GM12875 (cell line): ENCODE measurements around the gene PTGFRN.

Experiments
- H3K4me3 ChIP-seq: one replicate; pipeline ENCODE4 v1.5.1; 2011; ENCODE audit warnings: low read depth, low read length, control low read depth
- TF ChIP-seq, protein P1 (sequence below): IDR thresholded peaks from 2 replicates; pipeline ENCODE4 v1.5.1; 2011; ENCODE audit warnings: low read depth, mild to moderate bottlenecking, control low read depth, inconsistent platforms, low read length, moderate library complexity, borderline replicate concordance; ENCODE audit not compliant: insufficient read depth

PTGFRN gene

DNA sequence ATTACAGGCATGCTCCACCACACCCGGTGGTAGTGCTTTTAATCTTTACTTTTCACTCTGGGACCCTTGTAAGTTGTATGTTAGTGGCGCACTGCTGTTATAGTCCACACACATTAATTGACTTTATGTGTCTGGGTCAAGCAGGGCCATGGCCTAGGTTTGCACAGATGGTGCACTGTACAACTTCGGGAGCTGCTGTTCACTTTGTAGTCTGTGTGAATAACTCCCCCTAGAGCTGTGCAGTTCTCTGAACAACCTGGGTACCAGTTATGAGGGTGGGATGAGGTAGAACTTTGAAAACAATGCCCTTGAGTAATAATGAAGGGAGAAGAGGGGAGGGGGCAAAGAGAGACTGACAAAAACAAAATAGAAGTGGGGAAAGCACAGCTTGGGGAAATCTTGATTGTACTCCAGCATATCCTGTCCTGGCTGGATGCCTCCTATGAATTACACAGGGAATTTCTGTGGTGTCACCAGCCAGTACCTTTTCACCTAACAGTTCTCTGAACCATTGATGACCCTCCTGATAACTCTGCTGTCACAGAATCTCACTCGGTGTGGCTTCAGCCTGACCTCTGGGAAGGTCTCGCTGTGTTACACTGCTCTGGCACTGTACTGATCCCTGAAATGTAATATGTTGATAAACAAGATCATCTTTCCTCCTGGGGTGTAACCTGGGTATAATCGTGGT lies 2.2 kb downstream of the PTGFRN start:
- TF ChIP-seq, protein P1, sequence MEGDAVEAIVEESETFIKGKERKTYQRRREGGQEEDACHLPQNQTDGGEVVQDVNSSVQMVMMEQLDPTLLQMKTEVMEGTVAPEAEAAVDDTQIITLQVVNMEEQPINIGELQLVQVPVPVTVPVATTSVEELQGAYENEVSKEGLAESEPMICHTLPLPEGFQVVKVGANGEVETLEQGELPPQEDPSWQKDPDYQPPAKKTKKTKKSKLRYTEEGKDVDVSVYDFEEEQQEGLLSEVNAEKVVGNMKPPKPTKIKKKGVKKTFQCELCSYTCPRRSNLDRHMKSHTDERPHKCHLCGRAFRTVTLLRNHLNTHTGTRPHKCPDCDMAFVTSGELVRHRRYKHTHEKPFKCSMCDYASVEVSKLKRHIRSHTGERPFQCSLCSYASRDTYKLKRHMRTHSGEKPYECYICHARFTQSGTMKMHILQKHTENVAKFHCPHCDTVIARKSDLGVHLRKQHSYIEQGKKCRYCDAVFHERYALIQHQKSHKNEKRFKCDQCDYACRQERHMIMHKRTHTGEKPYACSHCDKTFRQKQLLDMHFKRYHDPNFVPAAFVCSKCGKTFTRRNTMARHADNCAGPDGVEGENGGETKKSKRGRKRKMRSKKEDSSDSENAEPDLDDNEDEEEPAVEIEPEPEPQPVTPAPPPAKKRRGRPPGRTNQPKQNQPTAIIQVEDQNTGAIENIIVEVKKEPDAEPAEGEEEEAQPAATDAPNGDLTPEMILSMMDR, result no peak

DNA sequence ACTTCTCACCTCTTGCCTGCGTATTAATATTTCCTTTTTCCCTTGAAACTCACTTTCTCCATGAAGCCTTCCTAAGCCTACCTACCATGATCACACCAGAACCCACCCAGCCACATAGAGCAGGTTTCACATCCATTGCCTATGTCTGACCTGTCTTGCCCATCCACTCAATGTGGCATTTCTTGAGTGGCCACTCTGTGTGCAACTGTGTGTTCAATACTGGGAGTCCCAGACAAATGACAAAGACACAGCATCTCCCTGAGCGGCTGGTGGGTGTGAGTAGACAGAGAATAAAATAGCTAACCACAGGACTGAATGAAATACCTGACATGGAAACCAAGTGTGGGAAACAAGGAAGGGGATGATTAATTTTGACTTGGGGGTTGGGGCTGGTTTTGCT lies 3.1 kb downstream of the PTGFRN start:
- TF ChIP-seq, protein P1, result no peak
- no peak overlapping the region for H3K4me3 ChIP-seq

More for the DNA sequence above, 2.2 kb downstream of the PTGFRN start:
- no peak overlapping the region for H3K4me3 ChIP-seq

DNA sequence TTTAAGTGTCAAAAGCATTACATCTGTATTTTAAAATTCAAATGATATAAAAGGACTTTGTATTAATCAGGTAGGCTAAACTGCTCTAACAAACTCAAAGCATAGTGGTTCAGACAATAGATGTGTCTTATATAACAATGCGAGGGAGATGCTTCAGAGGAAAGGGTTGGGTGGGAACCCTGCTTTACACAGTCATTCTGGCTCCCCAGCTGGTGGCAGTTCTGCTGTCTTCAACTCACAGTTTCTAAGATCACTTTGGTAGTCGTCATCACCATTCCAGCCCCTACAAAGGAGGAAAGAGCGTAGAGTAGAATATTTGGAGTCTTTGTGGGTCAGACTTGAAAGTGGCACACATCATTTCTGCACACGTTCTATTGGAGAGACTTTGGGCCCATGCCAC lies 4.2 kb downstream of the PTGFRN start:
- TF ChIP-seq, protein P1, result no peak
- no peak overlapping the region for H3K4me3 ChIP-seq

DNA sequence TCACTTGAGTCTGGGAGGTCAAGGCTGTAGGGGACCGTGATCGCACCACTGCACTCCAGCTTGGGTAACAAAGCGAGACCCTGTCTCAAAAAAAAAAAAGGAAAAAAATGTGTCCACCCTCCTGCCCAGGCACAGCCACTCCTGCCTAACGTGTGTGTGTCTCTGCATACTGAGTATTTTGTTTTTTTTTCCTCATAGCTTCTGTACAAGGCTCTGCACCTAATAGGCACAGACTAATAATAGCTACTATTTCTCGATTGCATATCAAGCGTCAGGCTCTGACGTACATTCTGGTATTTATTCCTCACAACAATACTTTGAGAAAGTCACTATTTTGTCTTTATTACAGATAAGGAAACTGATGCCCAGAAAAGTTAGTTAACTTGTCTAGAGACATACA lies 5.0 kb downstream of the PTGFRN start:
- TF ChIP-seq, protein P1, result no peak
- no peak overlapping the region for H3K4me3 ChIP-seq

DNA sequence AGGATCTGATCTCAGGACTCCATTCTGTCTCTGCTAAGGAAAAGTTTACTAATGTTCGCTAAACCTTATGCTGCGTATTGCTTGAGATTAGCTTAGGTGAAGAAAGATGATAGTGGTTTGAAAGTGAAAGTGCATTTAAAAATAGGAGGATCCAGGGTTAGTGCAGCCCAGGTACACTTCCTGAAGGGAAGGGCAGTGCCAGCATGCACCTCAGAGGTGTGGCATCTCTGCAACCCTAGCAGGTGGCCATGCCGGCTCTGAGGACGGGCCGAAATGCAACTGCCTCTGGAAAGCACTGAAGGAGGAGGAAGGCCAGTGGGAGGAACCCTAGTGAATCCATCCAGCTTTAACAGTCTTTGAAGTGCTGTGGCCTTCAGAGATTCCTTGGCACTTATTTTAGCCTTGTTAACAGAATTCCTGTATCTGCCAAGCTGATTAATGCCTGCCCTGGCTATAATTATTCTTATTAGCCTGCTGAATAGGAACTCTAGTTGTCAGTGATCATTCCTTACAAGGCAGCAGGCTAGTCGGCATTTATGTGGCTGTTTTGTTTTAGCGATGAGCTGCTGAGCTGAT lies 5.5 kb downstream of the PTGFRN start:
- no peak overlapping the region for H3K4me3 ChIP-seq
- TF ChIP-seq, protein P1, result no peak

DNA sequence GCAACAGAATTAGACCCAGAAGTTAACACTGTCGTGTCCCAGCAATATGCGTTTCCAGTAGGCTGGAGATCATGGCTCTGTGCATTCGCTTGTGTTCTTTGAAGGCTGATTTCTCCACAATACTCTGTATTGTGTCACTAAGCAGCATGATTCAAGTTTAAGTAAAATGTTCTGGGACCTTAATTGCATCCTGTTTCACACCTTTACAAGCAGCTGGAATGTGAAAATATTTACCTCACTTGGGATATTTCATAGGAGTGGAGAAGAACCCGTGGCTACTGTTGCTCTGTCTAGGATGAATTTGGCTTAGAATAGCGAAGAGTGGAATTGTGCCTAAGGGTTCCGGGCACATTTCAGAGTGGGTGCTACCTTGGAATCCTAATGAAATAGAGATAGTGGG lies 6.3 kb downstream of the PTGFRN start:
- TF ChIP-seq, protein P1, result no peak
- no peak overlapping the region for H3K4me3 ChIP-seq

DNA sequence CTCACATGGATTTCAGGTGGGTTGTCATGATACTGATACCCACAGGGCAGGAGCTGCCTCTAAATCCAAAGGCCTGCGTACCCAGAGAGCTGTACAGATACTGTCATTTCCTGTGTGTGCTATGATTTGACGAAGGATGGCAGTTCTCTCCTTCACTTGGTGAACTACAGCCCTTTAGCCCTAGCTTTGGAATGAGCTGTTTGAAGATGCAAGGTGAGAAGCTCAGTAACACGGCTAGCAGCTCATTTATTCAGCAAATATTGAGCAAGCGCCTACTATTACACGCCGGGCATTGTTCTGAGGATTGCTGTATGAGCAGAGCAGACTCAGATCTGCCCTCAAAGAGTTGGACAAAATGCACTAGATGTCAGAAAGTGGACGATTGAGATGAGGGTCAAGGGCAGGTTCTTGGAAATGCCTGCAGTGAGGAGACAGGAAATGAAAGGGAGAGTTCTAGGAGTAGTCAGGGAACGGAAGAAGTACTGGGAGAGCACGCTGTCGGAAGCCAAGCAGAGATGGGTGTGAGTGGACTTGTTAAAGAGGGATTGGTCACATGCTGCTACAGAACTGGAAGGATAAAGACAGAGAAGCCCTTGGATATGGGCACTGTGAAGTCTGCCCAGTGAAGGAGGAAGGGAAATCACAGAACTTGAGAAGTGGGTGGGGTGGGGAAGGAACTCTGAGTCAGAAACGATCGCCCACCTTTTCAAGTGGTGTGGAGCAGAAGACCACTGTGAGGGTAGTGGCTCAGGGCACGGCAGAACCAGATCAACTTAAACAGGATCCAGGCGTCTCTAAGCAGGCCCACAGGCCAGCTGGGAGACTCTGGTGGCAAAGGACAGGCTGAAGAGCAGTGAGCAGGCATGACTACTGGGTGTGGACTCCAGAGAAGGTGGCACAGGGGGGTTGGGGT lies 7.1 kb downstream of the PTGFRN start:
- TF ChIP-seq, protein P1, result no peak
- no peak overlapping the region for H3K4me3 ChIP-seq
